ENCODE data around the gene ZIC1.

ZIC1 gene

DNA sequence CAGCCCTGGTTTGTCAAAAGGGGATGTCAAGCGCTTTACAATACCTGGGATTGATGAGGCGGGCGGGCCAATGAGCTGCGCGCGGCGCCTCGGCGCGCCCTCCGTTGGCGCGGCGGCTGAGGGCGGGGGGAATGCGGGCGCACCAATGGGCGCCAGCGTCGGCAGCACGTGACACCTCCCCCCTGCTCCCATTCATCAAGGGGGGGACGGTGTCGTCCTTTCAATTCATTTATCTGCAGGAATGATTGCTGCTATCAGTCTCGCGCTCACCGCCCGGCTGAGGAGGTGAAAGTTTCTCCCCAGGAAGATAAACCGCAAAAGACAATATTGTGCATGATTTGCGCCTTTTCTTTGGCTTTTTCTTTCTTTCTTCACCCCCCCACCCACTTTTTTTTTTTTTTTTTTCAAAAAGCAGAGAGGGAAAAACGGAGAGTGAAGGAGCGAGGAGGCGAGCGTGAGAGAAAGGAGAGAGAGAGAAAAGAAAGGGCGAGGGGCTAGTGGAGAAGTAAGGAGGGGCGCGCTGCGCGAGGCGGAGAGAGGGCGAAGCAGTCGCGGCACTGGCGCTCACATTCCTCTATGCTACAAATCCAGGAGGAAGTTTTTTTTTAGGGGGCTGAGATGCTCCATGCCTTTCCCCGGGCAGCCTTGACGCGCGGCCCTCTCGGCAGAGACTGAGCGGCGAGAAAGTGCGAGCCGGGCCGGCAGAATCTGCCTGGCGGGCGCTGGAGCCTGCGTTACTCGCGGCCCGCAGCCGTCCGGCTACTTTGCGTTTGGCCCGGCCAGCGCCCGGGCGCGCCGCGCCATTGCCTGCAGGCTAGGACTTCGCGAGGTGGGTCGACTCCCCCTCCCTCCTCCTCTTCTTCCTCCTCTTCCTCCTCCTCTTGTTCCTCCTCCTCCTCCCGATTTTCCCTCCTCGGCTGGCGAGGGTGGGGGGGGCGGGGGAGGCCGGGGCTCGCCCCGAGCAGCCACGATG, at the start of gene ZIC1:
Gene ZIC1, plus strand, starts transcription at position 223 of the 973 bp plus-strand sequence. Its CDS starts 748 bp downstream, at position 971.
- DNase-seq = no peak

DNA sequence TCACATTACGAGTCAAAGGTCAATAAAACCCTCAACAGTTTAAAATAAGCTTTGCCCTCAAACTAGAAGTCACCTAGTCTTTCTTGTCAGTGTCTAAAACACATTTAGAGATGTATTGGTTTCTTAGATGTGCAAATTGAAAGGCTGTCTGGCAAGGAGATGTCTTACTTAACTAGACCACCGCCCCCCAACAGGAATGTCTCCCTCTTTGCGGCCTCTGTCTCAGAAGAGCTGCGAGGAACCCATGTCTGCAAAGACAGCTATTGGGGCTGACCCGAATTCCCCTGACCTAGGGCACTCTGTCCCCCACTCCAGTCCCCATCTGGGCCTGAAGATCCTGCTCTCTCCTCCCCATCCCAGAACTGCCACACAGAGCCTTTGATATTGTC, 49.1 kb upstream of the ZIC1 start:
- DNase-seq = no peak

DNA sequence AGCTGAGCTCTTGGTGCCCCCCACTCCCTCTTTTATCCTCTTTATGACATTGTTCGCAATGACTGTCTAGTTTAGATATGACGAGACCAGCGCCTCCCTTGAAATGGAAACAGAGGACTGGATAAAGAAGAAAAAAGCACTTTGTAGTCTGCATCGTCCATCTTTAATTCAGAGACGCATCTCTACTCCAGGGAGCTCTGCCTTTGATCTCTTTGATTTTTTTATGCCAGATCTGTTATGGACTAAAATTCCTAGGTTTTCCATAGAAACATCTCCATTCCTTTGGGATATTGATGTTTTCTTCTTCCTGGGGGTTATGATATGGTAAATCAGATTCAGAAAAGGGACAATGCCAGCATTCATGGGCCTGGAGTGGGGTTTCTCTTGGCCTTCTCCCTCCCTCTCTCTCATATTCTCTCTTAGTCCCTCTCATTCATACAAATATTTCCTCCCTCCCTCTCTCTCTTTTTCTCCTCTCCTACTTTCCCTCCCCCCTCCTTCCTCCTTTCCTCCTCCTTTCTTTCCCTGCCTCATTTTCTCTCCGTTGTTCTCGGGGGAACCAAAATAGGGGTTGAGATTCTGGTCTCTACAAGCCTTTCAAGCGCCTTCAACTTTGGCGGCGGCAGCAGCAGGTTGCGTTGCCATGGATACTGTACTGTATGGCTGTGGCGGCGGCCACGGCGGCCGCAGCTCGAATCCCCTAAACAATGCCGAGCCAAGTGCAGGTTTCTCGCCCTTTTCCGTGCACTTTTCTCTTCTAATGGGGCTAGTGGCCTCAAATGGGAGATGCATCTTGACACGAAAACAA, 48.3 kb upstream of the ZIC1 start:
- DNase-seq = no peak

DNA sequence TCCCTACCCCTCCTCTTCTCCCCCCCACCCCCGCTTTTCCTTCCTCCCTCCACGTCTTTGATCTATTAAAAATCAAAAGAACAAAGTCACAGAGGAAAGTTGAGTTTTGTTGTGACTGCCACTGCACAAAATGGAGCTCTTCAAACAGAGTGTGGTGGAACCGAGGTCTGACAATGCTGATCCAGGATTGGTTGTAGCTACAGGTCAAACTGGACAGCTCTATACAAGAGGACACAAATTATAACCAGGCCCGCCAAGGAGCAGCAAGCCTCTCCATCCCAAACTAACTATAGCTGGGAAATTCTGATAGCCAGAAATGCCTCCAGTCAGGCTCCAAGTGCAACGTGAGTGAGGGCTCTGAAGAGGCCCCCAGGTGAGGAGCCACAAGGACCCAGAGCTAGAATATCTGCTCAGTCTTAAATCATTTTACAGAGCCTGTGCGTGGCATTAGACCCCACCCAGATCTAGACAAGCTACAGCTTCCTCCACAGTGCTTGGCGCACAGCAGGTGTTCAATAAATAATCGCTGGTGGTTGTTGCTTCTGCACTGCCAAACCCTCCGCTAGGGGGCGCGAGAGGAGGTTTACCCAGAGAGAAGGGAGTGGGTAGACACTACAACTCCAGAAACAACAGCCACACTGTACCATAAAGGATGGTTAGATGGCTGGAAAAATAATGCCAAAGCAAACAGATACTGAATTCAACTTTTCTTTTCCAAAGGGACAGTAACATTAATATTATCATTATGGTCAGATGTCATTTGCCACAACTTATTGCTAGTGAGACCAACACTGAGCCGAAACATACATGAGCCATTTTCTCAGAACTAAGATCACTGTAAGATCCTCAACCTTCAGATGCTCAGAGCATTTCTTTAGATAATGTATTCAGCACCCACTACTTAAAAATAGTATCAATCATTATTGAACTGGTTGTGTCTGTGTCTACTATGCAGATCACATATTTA, 47.4 kb upstream of the ZIC1 start:
- peak; percentile 24 to 59 for DNase-seq

DNA sequence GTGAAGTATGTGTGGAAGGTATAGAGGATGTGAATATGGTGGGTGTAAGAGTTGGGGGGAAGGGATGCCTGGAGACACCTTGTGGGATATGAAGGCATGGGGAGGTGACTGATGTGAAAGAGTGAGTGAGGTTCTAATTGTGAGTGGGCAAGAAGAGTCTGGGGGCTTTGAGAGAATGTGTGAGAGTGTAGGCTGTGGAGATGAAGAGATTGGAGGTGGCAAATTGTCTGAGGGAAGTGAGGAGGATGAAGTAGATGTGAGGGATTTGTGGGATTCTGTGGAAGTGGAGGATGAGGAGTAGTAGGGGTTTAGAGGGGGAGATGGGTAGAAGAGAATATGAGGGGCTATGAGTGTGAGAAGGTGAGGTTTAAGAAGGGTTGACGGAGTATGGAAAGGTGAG, 44.4 kb upstream of the ZIC1 start:
- DNase-seq = no peak

DNA sequence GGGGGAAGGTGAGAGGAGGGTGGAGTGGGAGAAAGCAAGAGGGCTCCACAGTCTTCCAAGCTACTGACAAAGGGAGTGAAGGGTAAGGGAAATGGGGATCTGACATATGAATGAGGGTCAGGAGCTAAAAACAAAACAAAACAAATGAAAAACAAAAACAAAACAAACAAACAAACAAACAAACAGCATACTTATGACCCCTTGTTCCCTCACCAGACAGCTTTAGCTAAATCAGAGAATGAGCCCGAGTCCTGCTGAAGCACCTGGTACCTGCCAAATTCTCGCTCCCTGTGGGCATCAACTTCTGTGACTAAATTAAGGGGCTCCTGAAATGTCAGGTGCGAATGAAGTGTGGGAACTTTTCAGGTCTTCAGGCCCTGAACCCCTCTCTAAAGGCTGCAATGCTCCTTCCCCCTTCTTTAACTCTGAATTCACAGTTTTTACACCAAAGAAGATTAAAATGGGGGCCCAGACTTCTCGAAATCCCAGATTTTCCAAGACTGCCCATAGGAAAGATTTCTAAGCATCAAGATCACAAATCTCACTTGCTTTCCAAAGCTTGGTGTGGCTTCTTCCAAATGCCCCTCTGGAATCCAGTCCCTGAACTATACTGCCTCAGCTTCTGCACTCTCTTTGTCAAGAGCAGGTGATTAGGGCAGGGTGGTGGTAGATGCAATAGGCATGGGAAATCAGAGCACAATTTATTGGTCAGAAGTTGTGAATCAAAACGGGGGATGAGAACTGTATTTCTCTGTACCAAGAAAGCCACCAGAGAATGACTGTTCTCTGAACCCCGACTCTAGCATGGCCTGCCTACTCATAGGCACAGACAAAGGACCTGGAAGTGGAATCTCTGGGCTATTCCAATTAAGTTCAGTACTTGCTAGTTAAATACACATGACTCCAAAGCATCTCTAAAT, 43.7 kb upstream of the ZIC1 start:
- DNase-seq = no peak

DNA sequence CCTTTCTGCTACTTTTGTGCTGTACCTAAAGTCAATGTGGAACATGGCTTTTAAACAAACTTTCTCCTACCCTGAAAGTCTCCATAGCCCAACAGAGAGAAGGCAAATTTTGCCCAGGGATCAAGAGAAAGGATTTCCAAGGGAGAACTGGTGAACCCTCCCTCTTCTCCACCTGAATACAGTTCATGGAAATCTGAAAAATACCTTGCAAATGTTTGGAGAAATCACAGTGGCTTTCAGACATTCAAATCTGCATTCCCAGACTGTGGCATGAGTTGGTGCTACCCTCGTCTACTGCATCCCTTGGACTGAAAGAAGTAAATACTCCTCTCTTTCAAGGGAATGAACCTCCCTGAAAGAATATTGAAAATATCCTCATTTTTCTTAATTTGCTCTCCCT, 41.5 kb upstream of the ZIC1 start:
- no peak for DNase-seq

DNA sequence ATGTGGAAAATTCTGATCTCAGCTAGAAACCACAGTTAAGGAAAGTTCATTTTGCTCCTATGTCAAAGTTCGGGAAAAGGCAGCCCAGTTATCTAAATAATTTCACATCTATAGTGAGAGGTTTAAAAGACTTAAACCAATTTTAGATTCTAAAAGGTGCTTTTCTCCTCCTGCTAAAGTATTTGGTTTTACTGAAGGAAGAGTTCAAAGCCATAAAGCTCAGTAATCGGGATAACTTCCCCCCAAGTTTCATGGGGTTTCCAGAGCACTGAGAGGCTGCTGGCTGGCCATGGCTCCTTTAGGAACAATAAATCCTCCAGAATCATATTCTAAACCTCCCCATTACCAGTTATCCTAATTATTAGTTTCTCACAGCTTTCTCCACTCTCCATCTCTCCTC, 41.0 kb upstream of the ZIC1 start:
- no peak for DNase-seq

DNA sequence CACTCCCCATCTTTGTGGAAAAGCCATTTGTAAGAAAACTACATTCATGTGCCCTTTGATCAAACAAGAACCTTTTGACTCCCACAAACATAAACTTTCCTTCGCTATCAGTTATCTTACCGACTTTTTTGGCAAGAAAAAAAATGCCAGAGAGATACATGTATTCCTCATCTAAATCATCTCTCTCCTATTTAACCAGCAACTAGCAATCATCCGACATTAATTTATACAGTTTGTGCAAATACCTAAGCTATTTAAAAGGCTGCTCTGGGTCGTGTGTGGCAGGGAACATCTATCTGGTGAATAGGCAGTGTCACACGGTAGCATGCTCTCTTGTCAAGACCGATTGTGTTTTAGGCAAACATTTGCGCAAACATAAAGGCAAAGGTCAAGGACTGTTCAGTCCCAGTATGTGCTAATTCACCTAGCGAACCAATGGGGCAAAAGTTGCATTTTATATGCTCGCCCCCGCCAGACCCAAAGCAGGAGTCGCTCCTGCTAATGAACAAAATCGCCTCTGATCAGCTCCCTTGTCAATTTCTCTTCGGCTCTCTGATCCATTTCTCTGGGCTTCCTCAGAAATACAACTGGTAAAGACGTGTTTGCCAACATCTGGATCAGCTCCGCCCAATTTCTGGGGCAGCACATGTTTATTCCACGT, 40.5 kb upstream of the ZIC1 start:
- no peak for DNase-seq

DNA sequence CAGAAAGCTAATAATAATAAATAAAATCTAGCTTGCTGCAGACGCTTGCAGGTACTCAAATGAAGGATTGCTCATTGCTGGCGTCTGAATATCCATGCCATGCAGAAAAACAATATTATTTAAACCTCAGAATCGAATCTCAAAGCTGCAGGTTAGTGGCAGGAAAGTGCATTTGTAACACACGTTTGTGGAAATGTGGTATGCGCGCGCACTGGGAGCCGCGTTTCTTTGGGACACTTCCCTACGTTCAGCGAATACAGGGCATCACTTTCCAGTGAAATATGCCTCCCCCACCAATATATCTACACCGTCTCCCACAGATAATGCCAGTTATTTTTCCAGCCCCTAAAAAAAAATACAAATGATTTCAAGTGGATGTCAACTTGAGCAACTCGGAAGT, 39.9 kb upstream of the ZIC1 start:
- no peak for DNase-seq

DNA sequence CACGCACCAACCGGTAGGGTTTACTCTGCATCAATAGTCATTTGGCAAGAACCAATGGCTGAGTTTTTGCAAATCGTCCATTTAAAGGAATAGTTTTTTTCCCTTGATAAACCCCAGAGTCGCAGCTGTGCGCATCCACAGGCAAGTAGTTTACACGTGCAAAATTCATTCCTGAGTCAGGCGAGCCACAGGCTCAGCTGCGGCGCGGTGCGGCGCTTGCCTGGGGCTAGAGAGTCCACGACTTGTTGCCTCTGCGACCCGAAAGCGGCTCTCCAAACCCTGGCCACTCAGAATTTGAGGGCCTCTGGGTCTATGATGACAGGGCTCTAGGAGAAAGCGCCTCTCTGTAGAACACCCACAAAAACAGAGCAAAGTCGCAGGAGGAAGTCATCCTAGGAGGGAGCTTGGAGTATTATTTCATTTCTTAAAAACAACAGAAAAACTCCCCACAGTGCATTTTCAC, 39.5 kb upstream of the ZIC1 start:
- DNase-seq = no peak

DNA sequence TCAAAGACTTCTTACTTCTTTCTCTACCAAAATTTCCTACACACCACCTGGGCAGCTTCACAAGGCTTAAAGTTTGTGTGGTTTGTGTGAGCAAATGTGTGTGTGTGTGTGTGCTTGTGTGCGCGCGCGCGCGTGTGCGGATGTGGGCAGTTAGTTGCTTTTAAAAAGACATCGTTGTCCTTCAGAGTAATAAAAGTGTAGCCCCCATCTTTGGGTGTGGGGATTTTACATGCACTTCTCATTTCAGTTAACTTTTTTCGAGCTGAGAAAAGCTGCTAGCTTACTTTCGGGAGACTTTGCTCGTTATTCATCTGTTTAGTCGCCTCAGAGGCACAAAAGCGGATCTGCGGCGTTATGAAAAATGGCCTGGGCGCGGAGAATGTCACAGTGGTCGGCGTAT, 38.8 kb upstream of the ZIC1 start:
- DNase-seq = no peak

DNA sequence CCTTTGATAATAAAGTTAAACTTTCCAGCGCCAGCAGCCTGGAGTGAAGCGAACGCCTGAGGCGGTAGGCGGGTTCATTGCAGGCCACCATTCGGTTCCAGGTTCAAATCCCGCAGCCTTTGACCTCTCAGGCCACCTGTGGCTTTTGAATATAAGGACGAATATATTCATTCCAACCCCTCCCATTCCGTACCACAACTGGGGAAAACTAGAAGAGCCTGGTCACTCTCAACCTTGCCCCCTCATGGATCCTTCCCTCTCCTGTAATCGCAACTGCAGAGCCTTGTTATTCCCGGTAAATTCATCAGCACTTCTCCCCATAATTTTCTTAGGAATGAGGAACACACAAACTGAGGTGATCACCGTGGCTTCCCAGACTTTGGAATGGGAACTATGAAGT, 38.0 kb upstream of the ZIC1 start:
- no peak for DNase-seq

DNA sequence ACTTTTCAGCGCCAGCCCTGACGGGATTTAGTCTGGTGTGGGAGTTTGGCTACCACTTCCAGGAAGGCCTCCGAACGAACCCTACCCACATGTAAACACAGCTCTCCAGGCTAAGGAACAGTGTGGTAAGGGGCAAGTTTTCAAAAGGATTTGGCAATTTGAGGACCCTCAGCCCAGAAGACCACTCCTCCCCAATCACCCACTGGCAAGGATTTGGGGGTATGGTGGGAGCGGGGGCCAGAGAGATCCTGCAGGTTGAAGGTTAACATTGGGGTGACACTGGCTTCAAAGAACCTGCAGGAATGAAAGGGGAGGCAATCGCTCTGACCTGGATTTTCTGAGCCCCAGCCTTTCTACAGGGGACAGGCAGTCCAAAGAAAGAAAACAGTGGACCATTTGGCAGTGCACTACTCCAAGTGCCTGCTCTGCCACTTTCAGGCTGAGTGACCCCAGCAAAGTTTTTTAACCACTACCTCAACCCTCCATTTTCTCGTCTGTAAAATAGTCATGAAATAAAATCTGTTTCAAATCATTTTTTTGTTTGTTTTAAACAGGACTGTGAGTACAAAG, 37.3 kb upstream of the ZIC1 start:
- no peak for DNase-seq

DNA sequence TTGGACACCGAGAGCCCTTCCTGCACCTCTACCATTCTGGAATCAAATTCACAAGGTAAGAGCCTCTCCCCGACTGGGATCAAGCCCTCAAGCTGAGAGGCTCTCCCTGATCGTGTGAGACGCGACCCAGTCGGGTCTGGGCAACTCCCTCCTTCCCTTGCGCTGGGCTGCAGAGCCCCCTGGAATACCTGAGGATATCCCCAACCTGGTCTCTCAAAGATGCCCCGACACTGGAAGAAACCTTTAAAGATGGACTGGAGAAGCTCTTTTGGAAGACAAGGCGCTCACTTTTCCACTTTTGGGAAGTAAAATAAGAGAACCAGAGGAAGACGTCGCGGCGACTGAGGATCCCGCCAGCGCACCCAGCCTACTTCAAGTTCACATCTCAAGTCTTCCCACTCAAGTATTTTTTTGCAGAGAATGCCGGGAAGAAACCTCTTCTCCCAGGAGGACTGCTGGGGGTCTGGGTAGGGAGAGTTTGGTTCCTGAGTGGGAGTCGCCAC, 36.6 kb upstream of the ZIC1 start:
- no peak for DNase-seq

DNA sequence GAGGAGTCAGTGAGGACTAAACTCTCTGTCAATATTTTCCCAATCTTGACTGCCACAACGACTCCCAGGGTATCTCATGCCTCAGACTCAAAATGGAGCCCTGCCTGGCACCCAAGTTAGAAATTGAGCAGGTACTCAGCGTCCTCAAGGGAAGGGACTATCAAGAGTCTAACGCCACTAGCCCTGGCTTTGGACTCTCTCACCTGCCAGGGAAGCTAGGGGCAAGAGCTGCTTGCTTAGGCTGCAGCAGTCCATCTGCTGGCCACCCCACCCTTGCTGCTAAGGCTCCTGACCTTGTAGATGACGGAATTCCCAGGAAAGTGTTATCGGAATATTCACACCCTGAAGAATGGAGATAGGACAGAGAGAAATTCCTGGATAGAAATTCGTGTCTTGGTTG, 35.9 kb upstream of the ZIC1 start:
- no peak for DNase-seq

DNA sequence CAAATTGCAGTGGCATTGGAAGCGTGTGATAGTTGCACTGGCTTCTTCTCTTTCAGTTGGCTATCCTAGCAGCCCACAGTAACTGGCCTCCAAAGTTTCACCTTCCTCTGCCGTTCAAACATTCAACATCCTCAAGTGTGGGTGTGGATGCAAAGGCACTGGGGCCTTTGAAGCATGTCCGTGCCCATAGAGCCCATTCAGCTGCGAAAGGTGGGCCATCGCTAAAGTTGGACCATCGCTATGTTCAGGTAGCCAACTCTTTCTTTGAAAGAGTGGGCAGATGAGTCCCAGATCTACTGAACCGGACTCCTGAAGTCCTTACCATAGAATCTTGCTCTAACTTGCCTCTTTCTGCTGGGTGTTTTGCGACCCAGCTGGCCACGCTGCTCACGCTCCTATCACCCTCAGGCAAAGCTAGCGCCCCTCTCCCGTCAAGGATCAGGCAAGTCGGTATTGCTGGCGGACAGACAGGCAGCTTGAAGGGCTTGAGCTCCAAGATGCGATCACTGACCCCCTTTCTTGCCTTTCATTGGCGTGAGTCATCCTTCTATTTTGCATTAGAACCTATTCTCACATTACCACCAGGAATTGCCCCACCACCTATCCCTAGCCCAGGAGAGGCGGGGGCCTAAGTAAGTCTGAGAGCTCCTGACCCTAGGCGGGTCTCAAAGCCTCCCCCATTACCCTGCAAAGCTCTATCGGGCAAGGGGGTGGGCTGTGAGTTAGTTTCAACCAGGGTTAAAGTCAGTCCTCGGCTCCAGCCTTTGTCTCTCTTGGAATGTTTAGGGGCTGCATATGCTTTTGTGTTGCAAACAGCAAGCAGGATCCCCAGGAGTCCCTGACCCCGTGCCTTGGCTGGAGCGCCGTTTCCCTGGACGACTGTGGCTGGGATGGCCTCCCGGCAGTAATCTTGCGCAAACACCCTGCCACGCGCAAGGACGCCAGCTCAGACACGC, 31.5 kb upstream of the ZIC1 start:
- DNase-seq = no peak

DNA sequence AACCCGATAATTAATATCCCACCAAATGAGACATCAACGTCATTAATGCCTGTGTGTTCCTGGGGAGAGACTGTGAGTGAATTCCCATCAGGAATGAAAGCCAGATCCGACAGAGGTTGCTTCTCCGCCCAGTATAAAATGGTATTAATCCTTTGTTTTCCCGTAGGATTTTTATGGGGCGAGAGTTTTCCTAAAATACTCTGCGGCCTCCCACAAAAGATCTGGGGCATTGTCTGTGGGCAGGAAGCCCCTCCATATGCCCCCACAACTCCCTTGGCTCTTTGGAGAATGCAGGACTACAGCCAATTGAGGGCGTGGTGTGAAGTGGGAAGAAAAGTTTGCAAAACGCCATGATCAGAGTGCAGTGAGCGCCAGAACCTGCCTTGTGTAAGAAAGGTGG, 29.5 kb upstream of the ZIC1 start:
- no peak for DNase-seq

DNA sequence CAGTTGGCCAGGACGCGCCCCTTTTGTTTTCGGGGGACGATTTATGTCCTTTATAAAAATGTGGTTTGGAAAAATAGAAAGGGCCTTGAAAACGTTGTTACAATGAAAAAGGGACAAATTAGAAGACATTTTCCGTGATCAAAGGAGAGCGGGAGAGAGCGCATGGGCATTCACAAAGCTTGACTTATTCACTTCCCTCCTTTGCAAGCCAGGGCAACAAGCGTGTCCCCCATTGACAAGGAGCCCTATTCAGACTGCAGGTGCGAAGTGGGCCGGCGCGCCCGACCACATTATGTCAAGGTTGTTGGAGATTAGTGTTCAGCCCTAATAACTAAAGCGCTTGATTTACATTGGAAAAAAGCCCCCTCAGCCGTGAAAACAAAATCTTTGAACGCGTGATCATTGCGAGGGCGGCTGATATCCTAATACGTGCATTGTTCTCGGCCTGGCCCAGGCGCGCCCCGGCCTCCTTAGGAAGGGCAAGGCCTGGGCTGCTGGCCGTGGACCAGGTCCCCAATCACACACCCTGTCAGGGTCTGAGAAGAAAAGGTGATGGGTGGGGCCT, 28.7 kb upstream of the ZIC1 start:
- no peak for DNase-seq

All from stimulated activated CD4-positive, alpha-beta T cell treated with anti-CD3 and anti-CD28 coated beads, Interleukin-2, amount 100 ng/mL, for 24 hours (primary cell).